ENCODE data around the gene CYGB. TPM values are rescaled to one million over a fixed set of nuclear protein-coding genes. Genes with fewer than 3 reads are reported as not detected.

Gene CYGB
- polyA plus RNA-seq, 1 donor (not counting 4 experiments of a cell fraction or from before 2014, with no cell fraction given): 10.3 TPM

DNA sequence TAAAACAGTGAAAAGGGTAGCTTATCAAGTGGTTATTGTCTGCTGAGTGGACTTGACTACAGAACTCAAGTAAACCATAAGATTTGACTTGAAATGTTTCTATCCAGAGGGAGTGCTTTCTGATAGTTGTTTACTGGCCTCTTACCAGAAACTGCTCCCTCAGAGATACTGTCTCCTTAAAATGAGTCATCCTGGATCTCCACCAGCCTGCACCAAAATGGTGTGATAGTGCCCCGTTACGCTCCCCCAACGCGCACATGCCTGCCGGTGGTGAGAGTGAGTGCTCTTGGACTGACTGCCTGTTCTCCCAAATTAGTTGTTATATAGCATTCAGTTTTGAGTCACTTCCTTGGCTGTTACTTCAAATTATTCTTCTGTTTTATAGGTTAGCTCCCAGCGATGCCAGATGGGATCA, 25.2 kb upstream of the CYGB start:
- peak overlapping the region; percentile 58 for H3K4me2 ChIP-seq (ENCODE audit: control insufficient read depth, extremely low read depth, insufficient read depth, low read depth, low read length)

DNA sequence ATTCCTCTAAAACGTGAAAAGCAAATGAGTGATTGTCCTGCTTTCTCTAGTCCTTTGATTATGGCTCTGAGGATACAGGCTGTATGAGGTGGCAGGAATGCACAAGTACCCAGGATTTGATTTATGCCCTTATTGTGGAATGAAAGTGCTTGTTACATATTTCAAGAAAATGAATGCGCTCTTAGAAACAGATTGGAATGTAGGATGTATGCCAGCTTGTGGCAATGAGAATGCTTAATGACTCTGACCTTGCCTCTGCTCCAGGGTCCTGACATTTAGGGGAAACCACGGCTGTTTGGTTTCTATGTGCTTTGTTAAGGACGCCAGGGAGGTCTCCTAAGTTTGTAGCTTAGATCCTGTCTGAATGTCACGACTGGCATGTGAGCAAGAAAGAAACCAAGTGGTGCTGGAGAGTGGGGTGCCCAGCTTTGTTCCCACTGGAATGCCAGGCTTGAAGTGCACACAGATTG, 24.3 kb upstream of the CYGB start:
- dilution Hi-C loops (cut with MboI; ENCODE audit: extremely low pct_ligation_motif_present, low sequenced_read_pairs): no loop called here
- Histone ChIP-seq H3K9ac (ENCODE audit: control insufficient read depth, extremely low read depth, insufficient read depth, low read length) (peak overlapping the region; percentile 100), H3K27ac (ENCODE audit: control insufficient read depth, insufficient read depth, low read length) (peak overlapping the region; percentile 100), H3K9me1 (ENCODE audit: control insufficient read depth, extremely low read depth, insufficient read depth, low read length) (peaks cover 5% of the 10 kb centered on the region), H2AFZ (ENCODE audit: control insufficient read depth, low read length) (no peak overlapping the region), H3K27me3 (ENCODE audit: control insufficient read depth, extremely low read depth, insufficient read depth, low read length) (no peaks in the 10 kb centered on the region), H3K4me2 (ENCODE audit: control insufficient read depth, extremely low read depth, insufficient read depth, low read depth, low read length) (peak overlapping the region; percentile 94), H3K79me2 (ENCODE audit: control insufficient read depth, insufficient read depth, low read length) (peaks cover 56% of the 10 kb centered on the region), H3K4me1 (ENCODE audit: control insufficient read depth, extremely low read depth, insufficient read depth, low read length) (peaks cover 50% of the 10 kb centered on the region), H3K4me3 (ENCODE audit: control insufficient read depth in 2 of 3, extremely low read depth in 1 of 3, insufficient read depth in 2 of 3, low read depth in 1 of 3, low read length in 3 of 3) (peak overlapping the region; percentile 97 to 100 (median 99)), H4K20me1 (ENCODE audit: control insufficient read depth, extremely low read depth, insufficient read depth, low read length) (peaks cover 32% of the 10 kb centered on the region), H3K36me3 (ENCODE audit: control insufficient read depth in 2 of 2, extremely low read depth in 1 of 2, insufficient read depth in 2 of 2, low read length in 2 of 2) (peaks cover 11 to 44% of the 10 kb centered on the region in 2 experiments), H3K9me3 (ENCODE audit: control insufficient read depth, low read depth, low read length) (no peaks in the 10 kb centered on the region)
- DNase-seq (ENCODE audit: low read depth, low spot score) (no peak), FAIRE-seq (no peak)
- TF ChIP-seq EZH2 (IDR thresholded peaks at IDR 0.05; ENCODE audit: low read length): no peak
- TF ChIP-seq, protein P1, sequence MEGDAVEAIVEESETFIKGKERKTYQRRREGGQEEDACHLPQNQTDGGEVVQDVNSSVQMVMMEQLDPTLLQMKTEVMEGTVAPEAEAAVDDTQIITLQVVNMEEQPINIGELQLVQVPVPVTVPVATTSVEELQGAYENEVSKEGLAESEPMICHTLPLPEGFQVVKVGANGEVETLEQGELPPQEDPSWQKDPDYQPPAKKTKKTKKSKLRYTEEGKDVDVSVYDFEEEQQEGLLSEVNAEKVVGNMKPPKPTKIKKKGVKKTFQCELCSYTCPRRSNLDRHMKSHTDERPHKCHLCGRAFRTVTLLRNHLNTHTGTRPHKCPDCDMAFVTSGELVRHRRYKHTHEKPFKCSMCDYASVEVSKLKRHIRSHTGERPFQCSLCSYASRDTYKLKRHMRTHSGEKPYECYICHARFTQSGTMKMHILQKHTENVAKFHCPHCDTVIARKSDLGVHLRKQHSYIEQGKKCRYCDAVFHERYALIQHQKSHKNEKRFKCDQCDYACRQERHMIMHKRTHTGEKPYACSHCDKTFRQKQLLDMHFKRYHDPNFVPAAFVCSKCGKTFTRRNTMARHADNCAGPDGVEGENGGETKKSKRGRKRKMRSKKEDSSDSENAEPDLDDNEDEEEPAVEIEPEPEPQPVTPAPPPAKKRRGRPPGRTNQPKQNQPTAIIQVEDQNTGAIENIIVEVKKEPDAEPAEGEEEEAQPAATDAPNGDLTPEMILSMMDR (optimal IDR thresholded peaks at IDR 0.05 in 1 of 3, IDR thresholded peaks at IDR 0.05 in 1 of 3, conservative IDR thresholded peaks at IDR 0.05 in 1 of 3; ENCODE audit: extremely low read depth in 1 of 3, insufficient read depth in 2 of 3, low read length in 3 of 3): no peak

More for the DNA sequence above, 25.2 kb upstream of the CYGB start:
- Histone ChIP-seq H3K4me1 (ENCODE audit: control insufficient read depth, extremely low read depth, insufficient read depth, low read length) (peaks cover 52% of the 10 kb centered on the region), H2AFZ (ENCODE audit: control insufficient read depth, low read length) (no peak overlapping the region), H3K79me2 (ENCODE audit: control insufficient read depth, insufficient read depth, low read length) (peaks cover 50% of the 10 kb centered on the region), H3K36me3 (ENCODE audit: control insufficient read depth in 2 of 2, extremely low read depth in 1 of 2, insufficient read depth in 2 of 2, low read length in 2 of 2) (peaks cover 12 to 53% of the 10 kb centered on the region in 2 experiments), H3K9me3 (ENCODE audit: control insufficient read depth, low read depth, low read length) (no peaks in the 10 kb centered on the region), H4K20me1 (ENCODE audit: control insufficient read depth, extremely low read depth, insufficient read depth, low read length) (peaks cover 37% of the 10 kb centered on the region), H3K9ac (ENCODE audit: control insufficient read depth, extremely low read depth, insufficient read depth, low read length) (peak overlapping the region; percentile 38), H3K9me1 (ENCODE audit: control insufficient read depth, extremely low read depth, insufficient read depth, low read length) (peaks cover 7% of the 10 kb centered on the region), H3K4me3 (ENCODE audit: control insufficient read depth in 2 of 3, extremely low read depth in 1 of 3, insufficient read depth in 2 of 3, low read depth in 1 of 3, low read length in 3 of 3) (peak overlapping the region in 2 of 3 experiments; percentile 3 to 5), H3K27ac (ENCODE audit: control insufficient read depth, insufficient read depth, low read length) (peak overlapping the region; percentile 100), H3K27me3 (ENCODE audit: control insufficient read depth, extremely low read depth, insufficient read depth, low read length) (no peaks in the 10 kb centered on the region)
- peak; percentile 67 for FAIRE-seq
- no peak for DNase-seq (ENCODE audit: low read depth, low spot score)
- no peak for TF ChIP-seq EZH2 (IDR thresholded peaks at IDR 0.05; ENCODE audit: low read length)
- TF ChIP-seq, protein P1 (optimal IDR thresholded peaks at IDR 0.05 in 1 of 3, IDR thresholded peaks at IDR 0.05 in 1 of 3, conservative IDR thresholded peaks at IDR 0.05 in 1 of 3; ENCODE audit: extremely low read depth in 1 of 3, insufficient read depth in 2 of 3, low read length in 3 of 3): peak in 1 of 3 experiments; percentile 17
- dilution Hi-C loops (cut with MboI; ENCODE audit: extremely low pct_ligation_motif_present, low sequenced_read_pairs): no loop called here
